GM18867 (cell line): ENCODE results near the gene CPA1.
"Not testable (repeated sequence)": the region's sequence is repeated elsewhere in the genome, so short reads cannot be mapped to it uniquely, and the experiment has no call there.

Experiments used
- ATAC-seq: cut with Tn5 transposase; IDR thresholded peaks from one replicate; pipeline ENCODE4 v1.9.1; 2021; ENCODE audit warnings: mild to moderate bottlenecking, moderate library complexity; ENCODE audit not compliant: unreplicated experiment

The CPA1 gene

DNA sequence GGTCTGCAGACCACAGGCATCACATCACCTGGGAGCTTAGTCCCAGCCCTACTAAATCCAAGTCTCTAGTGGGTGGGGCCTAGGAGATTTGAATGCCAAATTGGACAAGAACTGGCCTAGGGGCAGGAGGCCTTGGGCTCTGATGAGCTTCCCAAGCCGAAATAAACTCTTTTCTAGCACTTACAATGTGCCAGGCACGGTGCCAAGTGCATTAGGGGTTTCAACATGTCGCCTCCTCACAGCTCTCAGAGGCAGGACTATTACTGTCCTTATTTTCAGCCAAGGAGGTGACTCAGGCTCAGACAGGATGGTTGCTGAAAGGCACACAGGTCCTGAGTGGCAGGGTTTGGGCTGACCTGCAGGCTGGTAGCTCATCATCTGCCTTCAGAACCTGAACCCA lies 9.2 kb upstream of the CPA1 start:
- no peak for ATAC-seq

DNA sequence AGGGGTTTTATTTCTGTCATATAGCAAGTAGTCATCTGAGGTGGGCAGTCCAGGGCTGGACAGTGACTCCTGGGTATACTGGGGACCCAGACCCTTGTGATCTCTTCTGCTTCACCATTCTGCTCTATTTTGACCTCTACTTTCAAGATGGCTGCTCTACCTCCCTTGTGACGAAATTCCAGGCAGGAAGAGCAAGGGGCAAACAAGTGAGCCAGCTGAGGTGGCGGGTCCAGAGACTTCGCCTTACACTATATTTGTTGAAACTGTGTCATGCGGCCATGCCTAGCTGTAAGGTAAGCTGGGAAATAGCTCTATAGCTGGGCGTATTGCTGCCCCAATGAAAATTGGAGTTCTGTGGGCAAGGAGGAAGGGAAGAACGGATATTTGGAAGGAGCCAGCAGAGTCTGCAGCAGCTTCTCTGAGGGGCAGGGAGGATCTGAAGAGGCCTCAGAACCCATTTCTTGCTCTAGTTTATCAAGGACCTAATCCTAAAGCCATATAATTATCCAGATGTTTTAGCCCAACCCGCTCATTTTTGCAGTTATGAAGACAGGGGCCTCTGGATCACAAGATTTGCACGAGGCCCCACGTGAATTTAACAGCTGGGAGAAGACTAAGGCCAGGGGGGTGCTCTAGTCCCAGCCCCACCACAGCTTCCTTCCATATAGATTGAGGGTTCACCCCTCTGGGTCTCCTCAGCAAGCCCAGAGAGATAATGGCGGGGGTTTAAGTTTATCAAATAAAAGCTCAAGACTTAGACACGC lies 7.7 kb upstream of the CPA1 start:
- ATAC-seq, result no peak

DNA sequence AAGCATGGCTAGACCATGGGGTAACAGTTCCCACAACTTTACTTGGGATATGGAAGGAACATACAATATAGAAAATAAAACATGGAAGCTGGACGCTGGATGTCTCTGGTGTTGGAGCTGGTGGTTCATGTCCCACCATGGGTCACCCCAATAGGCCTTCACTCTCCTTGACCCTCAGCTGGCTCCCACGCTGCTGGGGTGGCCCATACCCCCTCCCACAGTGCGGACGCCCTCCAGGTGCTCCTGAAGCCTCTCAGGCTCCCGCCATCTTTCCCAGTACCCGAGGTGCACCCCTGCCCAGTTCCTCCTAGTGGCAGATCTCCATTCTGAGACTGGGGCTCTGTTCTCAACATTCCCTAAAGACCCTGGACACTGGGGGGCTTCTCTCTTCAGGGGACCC lies 5.8 kb upstream of the CPA1 start:
- no peak for ATAC-seq

DNA sequence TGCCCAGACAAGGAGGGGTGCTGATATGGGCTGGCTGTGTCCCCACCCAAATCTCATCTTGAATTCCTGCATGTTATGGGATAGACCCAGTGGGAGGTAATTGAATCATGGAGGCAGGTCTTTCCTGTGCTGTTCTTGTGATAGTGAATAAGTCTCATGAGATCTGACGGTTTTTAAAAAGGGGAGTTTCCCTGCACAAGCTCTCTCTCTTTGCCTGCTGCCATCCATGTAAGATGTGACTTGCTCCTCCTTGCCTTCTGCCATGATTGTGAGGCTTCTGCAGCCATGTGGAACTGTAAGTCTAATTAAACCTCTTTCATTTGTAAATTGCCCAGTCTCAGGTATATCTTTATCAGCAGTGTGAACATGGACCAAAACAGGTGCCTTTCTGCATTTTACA lies 3.8 kb upstream of the CPA1 start:
- ATAC-seq, result not testable (repeated sequence)

DNA sequence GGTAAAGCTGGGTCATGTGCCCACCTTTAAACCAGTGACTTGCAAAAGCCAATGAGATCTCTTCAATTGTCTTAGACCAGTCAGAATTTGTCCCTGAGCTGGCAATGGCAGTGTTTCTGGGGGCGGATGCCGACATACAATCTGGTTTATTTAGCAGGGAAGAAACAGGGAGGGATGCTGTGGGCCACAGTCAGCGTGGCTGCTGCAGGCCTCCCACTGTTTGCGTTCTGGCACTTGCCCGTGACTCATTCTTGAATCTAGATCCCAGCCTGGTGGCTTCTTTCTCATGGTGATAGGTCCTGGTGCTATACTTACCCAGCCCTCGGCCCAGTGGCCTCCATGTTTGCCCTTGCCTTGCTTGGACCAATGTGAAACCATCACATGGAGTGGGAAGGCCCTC lies 3.1 kb upstream of the CPA1 start:
- no peak for ATAC-seq

- ATAC-seq, result no peak
Observed at GRCh38 chr7:130379019-130379418, 1.3 kb upstream of the CPA1 start.

DNA sequence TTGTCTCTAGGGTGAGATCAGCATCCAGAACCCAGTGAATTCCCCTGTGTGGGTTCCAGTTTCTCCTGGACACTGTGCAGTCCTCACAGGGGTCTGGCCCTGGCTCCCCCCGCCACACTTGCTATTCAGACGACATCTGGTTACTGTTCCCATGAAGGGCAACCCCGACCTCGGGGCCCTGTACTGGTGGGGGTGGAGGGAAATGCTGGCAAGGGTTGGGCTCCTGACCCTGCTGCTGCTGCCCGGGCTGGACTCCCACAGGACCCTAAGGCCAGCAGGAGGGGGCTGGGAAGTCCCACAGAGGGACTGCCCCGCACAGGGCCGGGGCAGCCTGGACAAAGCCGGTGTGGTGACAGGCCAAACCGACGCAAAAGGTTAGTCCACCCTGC lies 768 bp upstream of the CPA1 start:
- no peak for ATAC-seq

GRCh38 chr7:130380861-130381455 lies 664 bp downstream of the CPA1 start:
- no peak for ATAC-seq

- ATAC-seq, result no peak
Observed at GRCh38 chr7:130381468-130382312, 1.4 kb downstream of the CPA1 start.

DNA sequence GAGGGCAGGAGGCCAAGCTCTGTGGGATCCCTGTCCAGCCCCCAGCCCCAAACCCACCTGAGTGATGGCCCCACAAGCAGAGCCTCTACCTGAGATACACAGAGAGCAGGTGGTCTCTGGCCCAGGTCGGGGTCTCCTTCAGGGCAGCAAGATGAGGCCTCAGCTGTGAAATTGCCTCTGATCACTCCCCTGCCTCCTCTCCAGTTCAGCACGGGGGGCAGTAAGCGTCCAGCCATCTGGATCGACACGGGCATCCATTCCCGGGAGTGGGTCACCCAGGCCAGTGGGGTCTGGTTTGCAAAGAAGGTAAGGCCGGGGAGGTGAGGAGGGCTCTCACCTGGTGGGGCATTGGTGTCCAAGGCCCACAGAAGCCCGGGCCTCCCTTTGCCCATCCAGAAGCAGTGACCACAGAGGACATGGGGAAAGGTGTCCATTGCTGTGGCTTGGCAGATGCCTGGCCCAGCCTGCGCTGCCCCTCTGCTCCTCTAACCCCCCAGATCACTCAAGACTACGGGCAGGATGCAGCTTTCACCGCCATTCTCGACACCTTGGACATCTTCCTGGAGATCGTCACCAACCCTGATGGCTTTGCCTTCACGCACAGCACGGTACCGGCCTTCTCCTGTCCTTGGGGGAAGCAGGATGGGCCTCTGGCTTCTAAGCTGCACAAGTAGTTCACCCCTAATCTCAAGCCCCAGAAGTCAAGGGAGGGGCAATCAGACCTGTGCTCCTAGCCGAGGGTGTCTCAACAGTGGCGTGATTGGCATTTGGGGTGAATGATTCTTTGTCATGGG lies 3.1 kb downstream of the CPA1 start:
- ATAC-seq, result no peak

GRCh38 chr7:130384371-130384801 lies 4.1 kb downstream of the CPA1 start:
- no peak for ATAC-seq

GRCh38 chr7:130384841-130385599 lies 4.7 kb downstream of the CPA1 start:
- ATAC-seq, result no peak

DNA sequence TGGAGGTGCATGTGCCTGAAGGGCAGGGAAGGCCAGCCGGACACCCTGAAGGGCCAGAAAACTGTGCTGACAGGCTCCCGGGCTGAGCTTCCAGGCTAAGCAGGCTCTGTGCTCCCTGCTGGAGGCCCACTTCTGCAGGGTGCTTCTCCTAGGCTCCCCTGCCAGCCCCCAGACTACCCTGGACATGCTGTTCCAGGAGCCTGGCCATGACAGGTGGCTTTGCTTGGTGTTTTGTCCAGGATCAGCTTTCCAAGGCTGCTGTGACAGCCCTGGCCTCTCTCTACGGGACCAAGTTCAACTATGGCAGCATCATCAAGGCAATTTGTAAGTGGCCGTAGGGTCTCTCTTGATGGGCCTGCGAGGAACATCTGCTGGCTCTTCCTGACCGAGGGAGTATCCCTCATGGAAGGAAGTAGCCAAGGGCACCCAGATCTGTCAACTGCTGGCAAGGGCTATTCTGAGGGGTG lies 5.3 kb downstream of the CPA1 start:
- ATAC-seq, result no peak

- ATAC-seq, result no peak
Observed at GRCh38 chr7:130386876-130387275, 6.6 kb downstream of the CPA1 start.

DNA sequence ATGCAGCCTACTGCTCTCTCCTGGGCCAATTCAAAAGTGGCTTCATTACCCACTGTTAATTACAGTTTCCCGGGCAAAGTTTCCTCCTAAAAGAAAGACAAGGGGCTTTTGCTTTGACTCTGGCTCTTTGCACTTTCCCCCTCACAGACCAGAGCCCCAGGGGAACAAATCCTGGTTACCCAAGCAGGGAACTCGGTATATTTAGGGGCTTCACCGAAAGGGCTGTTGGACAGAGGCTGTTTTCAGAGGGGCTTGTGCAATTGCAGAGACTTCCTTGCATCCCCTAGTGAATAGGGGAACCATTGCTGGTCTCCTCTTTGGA lies 7.0 kb downstream of the CPA1 start:
- no peak for ATAC-seq

DNA sequence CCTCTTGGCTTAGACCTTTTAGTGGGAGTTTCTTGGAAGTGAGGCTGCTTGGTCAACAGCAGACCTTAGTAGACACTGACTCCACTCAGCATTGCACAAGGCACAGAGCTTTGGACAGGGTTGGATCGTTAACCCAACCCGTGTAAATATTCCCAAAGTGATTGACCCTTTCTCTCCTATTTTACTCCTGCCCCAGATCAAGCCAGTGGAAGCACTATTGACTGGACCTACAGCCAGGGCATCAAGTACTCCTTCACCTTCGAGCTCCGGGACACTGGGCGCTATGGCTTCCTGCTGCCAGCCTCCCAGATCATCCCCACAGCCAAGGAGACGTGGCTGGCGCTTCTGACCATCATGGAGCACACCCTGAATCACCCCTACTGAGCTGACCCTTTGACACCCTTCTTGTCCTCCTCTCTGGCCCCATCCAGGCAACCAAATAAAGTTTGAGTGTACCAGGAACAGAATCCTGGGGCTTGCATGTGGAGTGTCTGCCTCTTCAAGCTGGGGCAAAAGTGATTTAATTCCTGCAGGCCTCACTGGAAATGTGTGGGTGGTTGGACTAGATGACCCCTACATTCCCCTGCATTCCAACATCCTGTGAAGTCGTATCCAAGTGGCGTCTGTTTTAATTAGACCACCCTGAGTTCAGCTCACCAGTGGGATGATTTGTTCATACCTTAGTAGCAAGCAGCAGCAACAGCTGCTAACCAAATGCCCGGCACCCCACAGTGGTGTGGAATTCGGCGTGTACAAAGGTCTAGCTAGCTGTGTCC lies 7.5 kb downstream of the CPA1 start:
- ATAC-seq, result no peak

DNA sequence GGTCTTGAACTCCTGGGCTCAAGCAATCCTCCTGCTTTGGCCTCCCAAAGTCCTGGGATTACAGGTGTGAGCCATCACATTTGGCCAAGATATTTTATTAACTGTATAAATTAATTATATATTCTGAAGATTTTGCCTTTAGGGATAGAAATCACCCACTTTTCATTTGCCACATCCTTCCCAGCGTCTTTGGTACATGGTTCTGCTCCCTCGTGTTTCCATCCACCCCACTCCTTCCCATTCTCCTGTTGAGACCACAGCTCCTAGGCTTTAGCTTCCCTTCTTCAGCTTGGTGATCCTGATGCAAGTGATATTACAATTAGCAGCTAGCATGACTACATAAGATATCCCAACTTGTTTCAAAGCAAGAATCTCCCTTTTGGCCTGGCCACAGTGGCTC lies 8.4 kb downstream of the CPA1 start:
- ATAC-seq, result no peak

DNA sequence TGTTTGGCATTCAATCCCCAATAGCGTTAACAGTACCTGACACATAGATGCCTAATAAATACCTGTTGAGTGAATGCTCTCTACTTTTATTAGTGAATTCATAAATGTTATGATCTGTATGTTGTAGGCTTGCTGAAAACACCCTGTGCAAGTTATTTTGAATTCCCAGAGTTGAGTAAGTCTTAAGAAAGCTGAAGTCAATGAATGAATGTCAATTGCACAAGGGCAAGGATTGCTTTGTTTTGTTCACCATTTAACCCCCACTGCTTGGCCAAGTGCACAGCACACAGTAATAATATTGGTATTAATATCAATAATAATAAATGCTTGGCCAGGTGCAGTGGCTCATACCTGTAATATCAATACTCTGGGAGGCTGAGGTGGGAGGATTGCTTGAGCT lies 10.2 kb downstream of the CPA1 start:
- ATAC-seq, result no peak

DNA sequence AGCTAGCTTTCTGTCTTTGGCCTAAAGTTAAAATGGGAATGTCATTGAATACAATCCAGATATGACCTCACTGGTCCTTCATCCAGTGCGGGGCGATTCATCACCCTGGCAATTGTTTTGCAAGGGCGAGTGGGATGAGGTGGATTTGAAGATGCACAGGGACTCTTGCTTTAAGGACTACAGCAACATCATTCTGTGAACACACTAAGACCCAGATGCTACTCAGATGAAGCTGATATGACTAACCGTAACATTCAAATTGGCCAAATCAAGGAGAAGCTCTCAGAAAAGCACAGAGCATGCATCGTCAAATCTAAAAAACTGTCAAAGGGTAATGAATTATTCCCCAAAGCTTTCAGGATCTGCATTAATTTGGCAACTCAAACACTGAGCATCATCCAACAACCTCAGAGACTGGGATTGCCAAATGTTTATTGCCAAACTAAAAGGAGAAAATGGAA lies 12.8 kb downstream of the CPA1 start:
- ATAC-seq, result no peak
